ENCODE data around the gene CHCHD6. TPM values are rescaled to one million over a fixed set of nuclear protein-coding genes. Genes with fewer than 3 reads are reported as not detected.

CHCHD6 gene, protein sequence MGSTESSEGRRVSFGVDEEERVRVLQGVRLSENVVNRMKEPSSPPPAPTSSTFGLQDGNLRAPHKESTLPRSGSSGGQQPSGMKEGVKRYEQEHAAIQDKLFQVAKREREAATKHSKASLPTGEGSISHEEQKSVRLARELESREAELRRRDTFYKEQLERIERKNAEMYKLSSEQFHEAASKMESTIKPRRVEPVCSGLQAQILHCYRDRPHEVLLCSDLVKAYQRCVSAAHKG
- 10 to 100 TPM; 15.0 to 16.2 TPM for total RNA-seq

- H3K9me3 Mint-ChIP-seq = no peaks in the 10 kb centered on the region
- H3K27me3 Mint-ChIP-seq = peaks cover 4% of the 10 kb centered on the region
- peaks cover 23% of the 10 kb centered on the region for H3K4me1 Mint-ChIP-seq
- peak within 1 kb of the TSS; percentile 98 for H3K4me3 Mint-ChIP-seq
- DNase-seq = peak; percentile 96
- H3K36me3 Mint-ChIP-seq = peaks cover 5% of the 10 kb centered on the region
- H3K27ac Mint-ChIP-seq = peak within 1 kb of the TSS; percentile 84
These were observed at the start of gene CHCHD6 for GRCh38 chr3:126703512-126704493. CHCHD6 (plus strand) TSS chr3:126704240; CDS start chr3:126704313, 73 bp downstream.

DNA sequence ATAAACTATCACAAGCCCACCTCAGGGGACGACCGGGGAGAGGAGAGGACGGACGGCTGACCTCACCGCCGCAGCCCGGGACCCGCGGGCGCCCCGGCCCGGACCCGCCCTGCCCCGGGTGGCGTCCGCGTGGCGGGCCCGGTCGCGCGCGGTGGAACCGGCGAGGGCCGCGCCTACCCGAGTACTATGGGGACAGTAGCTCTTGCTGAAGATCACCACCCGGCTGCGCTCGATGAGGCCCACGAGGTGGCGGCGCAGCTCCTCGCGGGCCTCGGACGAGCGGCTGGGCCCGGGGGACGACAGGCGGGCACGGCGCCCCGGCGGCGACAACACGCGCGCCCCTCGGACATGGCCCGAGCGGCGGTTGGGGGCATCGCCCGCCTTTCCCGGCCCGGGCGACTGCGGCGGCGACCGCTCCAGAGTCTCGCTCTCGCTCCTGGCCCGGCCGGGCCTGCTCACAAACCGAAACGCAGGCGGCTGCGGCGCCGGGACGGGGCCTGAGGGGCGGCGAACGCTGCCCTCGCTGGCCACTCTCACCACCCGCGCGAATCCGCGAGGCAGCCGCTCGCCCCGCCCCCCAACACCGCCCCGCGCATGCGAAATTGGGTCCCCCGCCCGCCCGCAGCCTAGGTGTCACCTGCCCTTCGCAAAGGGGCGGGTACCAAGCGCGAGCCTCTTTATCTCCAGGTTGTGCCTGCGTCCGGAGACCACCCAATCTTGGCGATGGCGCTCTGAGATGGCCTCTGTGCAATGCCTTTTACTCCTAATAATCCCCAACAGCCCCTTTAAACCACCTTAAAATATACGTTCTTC is 49.3 kb upstream of the CHCHD6 start, which contains the start of gene TXNRD3:
TSS of gene TXNRD3 (minus strand) at position 554 of the 813 bp plus-strand sequence.
- Mint-ChIP-seq H3K4me1 (peaks cover 9% of the 10 kb centered on the region), H3K36me3 (no peaks in the 10 kb centered on the region), H3K4me3 (peak within 1 kb of the TSS; percentile 80), H3K27me3 (no peaks in the 10 kb centered on the region), H3K9me3 (no peaks in the 10 kb centered on the region), H3K27ac (peak within 1 kb of the TSS; percentile 35)
- DNase-seq = peak; percentile 81

DNA sequence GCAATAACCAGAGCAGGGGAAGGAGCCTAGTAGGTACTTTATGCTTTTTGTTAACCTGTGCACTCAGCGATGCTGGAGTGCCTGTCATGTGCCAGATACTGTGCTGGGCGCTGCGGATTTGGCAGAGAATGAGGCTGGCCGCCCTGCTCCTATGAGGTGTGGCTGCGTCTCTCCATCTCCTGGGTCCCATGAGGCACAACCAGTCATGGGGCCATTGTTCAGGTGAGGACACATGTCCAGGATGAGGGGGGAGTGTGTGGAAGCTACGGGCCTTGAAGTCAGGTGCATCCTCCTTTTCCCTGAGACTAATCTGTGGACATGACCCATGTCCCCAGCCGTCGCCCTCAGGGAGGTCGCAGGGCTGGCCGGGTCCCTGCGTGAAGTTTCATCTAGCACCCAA is 48.2 kb upstream of the CHCHD6 start:
- DNase-seq = no peak
- H3K4me3 Mint-ChIP-seq = peak overlapping the region; percentile 79
- H3K4me1 Mint-ChIP-seq = peaks cover 9% of the 10 kb centered on the region
- H3K27me3 Mint-ChIP-seq = peaks cover 4% of the 10 kb centered on the region
- H3K27ac Mint-ChIP-seq = no peak overlapping the region
- H3K9me3 Mint-ChIP-seq = no peaks in the 10 kb centered on the region
- H3K36me3 Mint-ChIP-seq = no peaks in the 10 kb centered on the region

- Mint-ChIP-seq H3K36me3 (no peaks in the 10 kb centered on the region), H3K27ac (no peak overlapping the region), H3K27me3 (peaks cover 10% of the 10 kb centered on the region), H3K4me3 (no peak overlapping the region), H3K4me1 (peaks cover 9% of the 10 kb centered on the region), H3K9me3 (no peaks in the 10 kb centered on the region)
- DNase-seq = no peak
These were observed 47.5 kb upstream of the CHCHD6 start for GRCh38 chr3:126656371-126657134.

- Mint-ChIP-seq H3K9me3 (no peaks in the 10 kb centered on the region), H3K27ac (no peak overlapping the region), H3K4me1 (peaks cover 8% of the 10 kb centered on the region), H3K36me3 (no peaks in the 10 kb centered on the region), H3K4me3 (no peak overlapping the region), H3K27me3 (peaks cover 14% of the 10 kb centered on the region)
- DNase-seq = no peak
These were observed 46.1 kb upstream of the CHCHD6 start for GRCh38 chr3:126657901-126658300.

DNA sequence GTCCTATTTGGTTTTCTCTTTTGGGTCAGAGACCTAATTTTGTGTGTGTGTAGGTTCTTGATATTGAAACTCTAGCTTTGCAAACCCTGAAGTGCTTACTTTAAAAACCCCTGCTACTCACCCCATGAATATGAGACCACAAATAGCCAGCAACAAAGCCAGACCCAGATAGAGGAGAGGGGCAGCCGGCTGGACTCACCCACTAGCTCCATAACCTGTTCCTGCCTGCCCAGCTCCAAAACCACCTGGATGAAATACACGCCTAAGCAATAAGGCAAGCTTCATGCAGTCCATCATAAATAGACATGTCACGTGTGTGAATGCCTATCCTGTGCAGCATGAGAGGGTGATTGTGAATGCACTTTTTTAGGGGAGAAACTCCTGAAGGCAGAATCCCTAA is 45.5 kb upstream of the CHCHD6 start:
- Mint-ChIP-seq H3K36me3 (no peaks in the 10 kb centered on the region), H3K4me3 (no peak overlapping the region), H3K27ac (no peak overlapping the region), H3K9me3 (no peaks in the 10 kb centered on the region), H3K4me1 (peaks cover 4% of the 10 kb centered on the region), H3K27me3 (peaks cover 14% of the 10 kb centered on the region)
- DNase-seq = no peak

- H3K27ac Mint-ChIP-seq = no peak overlapping the region
- no peak for DNase-seq
- H3K4me3 Mint-ChIP-seq = no peak overlapping the region
- no peaks in the 10 kb centered on the region for H3K9me3 Mint-ChIP-seq
- H3K4me1 Mint-ChIP-seq = peaks cover 2% of the 10 kb centered on the region
- H3K27me3 Mint-ChIP-seq = peaks cover 14% of the 10 kb centered on the region
- H3K36me3 Mint-ChIP-seq = no peaks in the 10 kb centered on the region
These were observed 43.8 kb upstream of the CHCHD6 start for GRCh38 chr3:126659915-126660886.

GRCh38 chr3:126661532-126662364 is 42.3 kb upstream of the CHCHD6 start:
- Mint-ChIP-seq H3K4me1 (no peaks in the 10 kb centered on the region), H3K27ac (no peak overlapping the region), H3K36me3 (no peaks in the 10 kb centered on the region), H3K27me3 (peaks cover 14% of the 10 kb centered on the region), H3K9me3 (no peaks in the 10 kb centered on the region), H3K4me3 (no peak overlapping the region)
- no peak for DNase-seq

GRCh38 chr3:126663257-126663656 is 40.8 kb upstream of the CHCHD6 start:
- Mint-ChIP-seq H3K4me3 (no peak overlapping the region), H3K9me3 (no peaks in the 10 kb centered on the region), H3K4me1 (no peaks in the 10 kb centered on the region), H3K27ac (no peak overlapping the region), H3K36me3 (no peaks in the 10 kb centered on the region), H3K27me3 (peaks cover 14% of the 10 kb centered on the region)
- DNase-seq = no peak

DNA sequence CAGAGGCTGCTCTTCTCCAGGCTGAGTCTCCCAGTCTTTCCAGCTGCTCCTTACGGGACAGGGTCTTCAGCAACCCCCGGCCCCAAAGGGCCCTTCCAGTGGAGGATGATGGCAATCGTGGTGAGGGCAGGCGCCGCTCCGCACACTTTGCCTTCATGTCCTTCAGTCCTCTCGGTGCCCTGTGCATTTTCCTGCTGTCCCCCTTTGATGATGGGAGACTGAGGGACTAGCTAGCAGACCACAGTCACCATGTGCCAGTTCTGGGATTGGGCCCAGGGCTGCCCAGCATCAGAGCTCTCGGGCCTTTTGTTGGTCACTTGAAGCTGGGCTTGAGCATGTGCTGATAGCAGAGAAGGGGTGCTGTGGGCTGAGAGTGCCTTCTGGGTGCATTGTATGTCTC is 40.3 kb upstream of the CHCHD6 start:
- Mint-ChIP-seq H3K27ac (no peak overlapping the region), H3K36me3 (no peaks in the 10 kb centered on the region)

GRCh38 chr3:126664591-126665214 is 39.3 kb upstream of the CHCHD6 start:
- Mint-ChIP-seq H3K36me3 (no peaks in the 10 kb centered on the region), H3K4me3 (no peak overlapping the region), H3K27ac (no peak overlapping the region), H3K4me1 (no peaks in the 10 kb centered on the region), H3K27me3 (peaks cover 14% of the 10 kb centered on the region), H3K9me3 (no peaks in the 10 kb centered on the region)
- DNase-seq = no peak

More for the DNA sequence above, 40.3 kb upstream of the CHCHD6 start:
- no peak for DNase-seq
- no peak overlapping the region for H3K4me3 Mint-ChIP-seq
- no peaks in the 10 kb centered on the region for H3K4me1 Mint-ChIP-seq
- H3K9me3 Mint-ChIP-seq = no peaks in the 10 kb centered on the region
- H3K27me3 Mint-ChIP-seq = peaks cover 14% of the 10 kb centered on the region

GRCh38 chr3:126665221-126665936 is 38.7 kb upstream of the CHCHD6 start:
- H3K27me3 Mint-ChIP-seq = peaks cover 14% of the 10 kb centered on the region
- no peak for DNase-seq
- no peak overlapping the region for H3K4me3 Mint-ChIP-seq
- no peaks in the 10 kb centered on the region for H3K9me3 Mint-ChIP-seq
- no peaks in the 10 kb centered on the region for H3K4me1 Mint-ChIP-seq
- no peaks in the 10 kb centered on the region for H3K36me3 Mint-ChIP-seq
- no peak overlapping the region for H3K27ac Mint-ChIP-seq
